Stomach (tissue), 4 donors: ENCODE measurements around the gene SLC23A3.

ENCODE experiments used
- CTCF ChIP-seq, 7 experiments: fragments of 450-650 bp in 4 of 7; fragments of 200-600 bp in 3 of 7; sonication (generic) in 3 of 7; IDR thresholded peaks; one replicate each; pipeline ENCODE4 v1.5.1; 2016 to 2019; ENCODE audit warnings: antibody characterized with exemption in 7 of 7, control low read depth in 2 of 7, mild to moderate bottlenecking in 1 of 7
- EP300 ChIP-seq: sonication (generic); formaldehyde crosslinking; IDR thresholded peaks from one replicate; pipeline ENCODE4 v1.6.1; 2017; ENCODE audit warnings: antibody characterized with exemption
- POLR2A ChIP-seq, 4 donors: fragments of 450-650 bp; IDR thresholded peaks; one replicate each; pipeline ENCODE4 v1.6.1; 2016; ENCODE audit warnings: antibody characterized with exemption in 4 of 4, control low read depth in 2 of 4, mild to moderate bottlenecking in 1 of 4, moderate library complexity in 1 of 4

GRCh38 chr2:219175928-219176817 lies 6.3 kb upstream of the SLC23A3 start:
- TF ChIP-seq CTCF (IDR thresholded peaks at IDR 0.05) (peak in 2 of 7 experiments; percentile 11 to 12), POLR2A (IDR thresholded peaks at IDR 0.05) (no peak), EP300 (no peak)
